ENCODE results near the gene SERGEF. TPM values are rescaled to one million over a fixed set of nuclear protein-coding genes. Genes with fewer than 3 reads are reported as not detected.

The SERGEF gene
- total and polyA plus RNA-seq, 12 donors, result 14.8 to 105 (median 19.9) TPM

DNA sequence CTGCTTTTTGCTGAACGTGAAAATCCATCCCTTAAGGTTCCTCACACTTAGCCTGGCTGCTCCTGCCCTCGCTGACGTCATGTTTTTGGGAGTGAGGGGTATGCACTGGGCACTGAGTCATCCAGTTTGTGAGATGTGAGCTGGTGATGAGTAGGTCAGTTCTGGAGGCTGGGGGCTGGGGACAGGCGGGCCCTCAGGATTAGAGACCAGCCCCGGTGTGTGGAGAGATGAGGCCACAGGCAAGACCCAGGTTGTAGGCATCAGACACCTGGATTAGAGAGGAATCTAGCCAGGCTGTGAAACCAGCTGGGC lies 269.1 kb downstream of the SERGEF start:
- H3K9me3 ChIP-seq, result no peaks in the 10 kb centered on the region
- ATAC-seq, result no peak
- no peaks in the 10 kb centered on the region for H3K4me1 ChIP-seq
- no peak overlapping the region for H3K4me3 ChIP-seq
- TF ChIP-seq, protein P1, sequence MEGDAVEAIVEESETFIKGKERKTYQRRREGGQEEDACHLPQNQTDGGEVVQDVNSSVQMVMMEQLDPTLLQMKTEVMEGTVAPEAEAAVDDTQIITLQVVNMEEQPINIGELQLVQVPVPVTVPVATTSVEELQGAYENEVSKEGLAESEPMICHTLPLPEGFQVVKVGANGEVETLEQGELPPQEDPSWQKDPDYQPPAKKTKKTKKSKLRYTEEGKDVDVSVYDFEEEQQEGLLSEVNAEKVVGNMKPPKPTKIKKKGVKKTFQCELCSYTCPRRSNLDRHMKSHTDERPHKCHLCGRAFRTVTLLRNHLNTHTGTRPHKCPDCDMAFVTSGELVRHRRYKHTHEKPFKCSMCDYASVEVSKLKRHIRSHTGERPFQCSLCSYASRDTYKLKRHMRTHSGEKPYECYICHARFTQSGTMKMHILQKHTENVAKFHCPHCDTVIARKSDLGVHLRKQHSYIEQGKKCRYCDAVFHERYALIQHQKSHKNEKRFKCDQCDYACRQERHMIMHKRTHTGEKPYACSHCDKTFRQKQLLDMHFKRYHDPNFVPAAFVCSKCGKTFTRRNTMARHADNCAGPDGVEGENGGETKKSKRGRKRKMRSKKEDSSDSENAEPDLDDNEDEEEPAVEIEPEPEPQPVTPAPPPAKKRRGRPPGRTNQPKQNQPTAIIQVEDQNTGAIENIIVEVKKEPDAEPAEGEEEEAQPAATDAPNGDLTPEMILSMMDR (IDR thresholded peaks at IDR 0.05), result no peak
- 70 to 73% methylated on average over 5 of the region's 5 CpGs for WGBS, 2 donors
- H3K27ac ChIP-seq, result no peak overlapping the region
- no peaks in the 10 kb centered on the region for H3K36me3 ChIP-seq
- peaks cover 0 to 30% (median 20%) of the 10 kb centered on the region in 7 donors for H3K27me3 ChIP-seq
- intact Hi-C loops (cut with DNase I), result no loop called here
- no peak for DNase-seq

DNA sequence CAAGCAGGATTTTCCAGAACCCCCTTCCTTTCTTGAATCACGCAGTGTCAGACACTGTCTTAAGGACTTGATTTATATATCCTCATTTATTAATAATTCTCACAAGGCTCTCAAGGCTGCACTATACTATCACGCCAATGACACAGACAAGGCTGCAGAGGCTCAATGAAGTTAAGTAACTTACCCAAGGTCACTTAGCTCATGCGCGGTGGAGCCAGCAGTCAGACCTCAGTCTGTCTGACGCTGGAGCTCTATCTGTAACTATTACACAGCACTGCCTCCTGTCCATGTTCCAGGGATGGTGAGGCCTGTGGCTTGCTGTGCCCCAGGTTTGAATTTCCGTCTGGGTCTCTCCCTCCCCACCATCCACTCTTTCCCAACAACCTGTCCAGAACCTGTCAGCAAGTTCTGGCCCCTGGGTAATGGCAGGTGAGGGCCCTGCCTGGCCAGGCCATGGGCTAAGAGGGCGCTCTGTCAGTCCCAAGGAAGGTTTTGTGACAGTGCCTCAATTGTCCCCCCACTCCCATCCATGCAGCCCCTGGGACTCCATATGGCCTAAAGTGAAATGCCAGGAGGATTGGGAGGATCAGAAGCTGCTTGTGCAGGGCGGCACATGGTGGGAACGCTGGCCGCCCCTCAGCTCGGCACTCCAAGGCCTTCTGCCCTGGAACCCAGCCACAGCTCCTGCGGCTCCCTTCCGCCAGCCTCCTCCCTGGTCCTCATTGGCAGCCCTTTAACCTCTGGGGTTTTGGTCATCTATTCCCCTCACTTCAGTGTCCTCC lies 269.6 kb downstream of the SERGEF start:
- H3K27ac ChIP-seq, result no peak overlapping the region
- H3K4me3 ChIP-seq, result no peak overlapping the region
- TF ChIP-seq, protein P1 (IDR thresholded peaks at IDR 0.05), result no peak
- H3K27me3 ChIP-seq, result peaks cover 0 to 36% (median 25%) of the 10 kb centered on the region in 7 donors
- no peaks in the 10 kb centered on the region for H3K36me3 ChIP-seq
- intact Hi-C loops (cut with DNase I), result no loop called here
- ATAC-seq, result no peak
- H3K4me1 ChIP-seq, result no peaks in the 10 kb centered on the region
- DNase-seq, result no peak
- 85 to 91% methylated on average over 13 of the region's 13 CpGs for WGBS, 2 donors
- H3K9me3 ChIP-seq, result no peaks in the 10 kb centered on the region

DNA sequence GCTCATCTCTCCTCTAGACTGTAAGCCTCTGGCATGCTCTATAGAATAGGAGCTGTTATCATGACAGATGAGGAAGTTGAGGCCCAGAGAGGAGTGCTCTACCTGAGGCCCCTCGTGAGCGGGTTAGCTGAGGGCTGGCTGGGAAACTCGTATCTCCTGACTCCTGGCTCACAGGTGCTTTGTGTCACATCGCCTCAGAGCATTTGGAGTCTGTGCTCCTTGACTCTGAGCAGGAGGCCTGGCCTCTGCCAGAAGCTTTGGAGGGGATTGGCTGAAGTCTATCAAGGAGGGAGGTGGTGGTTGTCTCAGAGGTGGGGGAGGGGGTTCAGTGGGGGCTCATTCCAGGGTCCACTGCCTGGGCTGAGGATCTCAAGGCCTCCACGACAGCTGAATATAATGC lies 270.8 kb downstream of the SERGEF start:
- ATAC-seq (no peak), DNase-seq (no peak)
- H3K4me3 ChIP-seq, result no peak overlapping the region
- no peak overlapping the region for H3K27ac ChIP-seq
- H3K4me1 ChIP-seq, result no peaks in the 10 kb centered on the region
- H3K9me3 ChIP-seq, result no peaks in the 10 kb centered on the region
- intact Hi-C loops (cut with DNase I), result no loop called here
- no peaks in the 10 kb centered on the region for H3K36me3 ChIP-seq
- H3K27me3 ChIP-seq, result peaks cover 8 to 45% (median 33%) of the 10 kb centered on the region in 7 donors
- TF ChIP-seq, protein P1 (IDR thresholded peaks at IDR 0.05), result no peak
- WGBS, 2 donors, result 76 to 83% methylated on average over 5 of the region's 5 CpGs

DNA sequence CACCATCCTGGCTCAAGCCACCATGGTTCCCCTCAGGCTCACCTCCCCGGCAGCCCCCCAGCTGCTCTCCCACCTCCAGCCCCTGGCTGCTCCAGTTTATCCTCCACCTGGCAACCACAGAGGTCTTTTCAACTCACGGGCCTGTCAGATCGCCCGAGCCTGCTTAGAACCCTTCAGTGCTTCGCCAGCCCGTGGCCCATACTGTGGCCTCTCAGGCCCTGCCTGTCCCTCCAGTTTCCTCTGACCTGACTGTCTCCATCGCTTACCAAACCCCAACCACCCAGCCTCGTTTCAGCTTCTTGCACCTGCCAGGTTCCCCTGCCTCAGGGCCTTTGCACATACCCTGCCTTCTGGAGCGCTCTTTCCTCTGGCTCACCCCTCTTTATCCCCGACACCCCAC lies 271.4 kb downstream of the SERGEF start:
- intact Hi-C loops (cut with DNase I), result no loop called here
- WGBS, 2 donors, result 92 to 93% methylated on average over 10 of the region's 10 CpGs
- TF ChIP-seq, protein P1 (IDR thresholded peaks at IDR 0.05), result no peak
- DNase-seq, result no peak
- H3K9me3 ChIP-seq, result no peaks in the 10 kb centered on the region
- no peak for ATAC-seq
- H3K27ac ChIP-seq, result no peak overlapping the region
- no peak overlapping the region for H3K4me3 ChIP-seq
- no peaks in the 10 kb centered on the region for H3K4me1 ChIP-seq
- H3K36me3 ChIP-seq, result no peaks in the 10 kb centered on the region
- peaks cover 13 to 51% (median 38%) of the 10 kb centered on the region in 7 donors for H3K27me3 ChIP-seq

Data from heart right ventricle (tissue), 16 donors.